Measurements from ENCODE around the gene STXBP6. TPM values are rescaled to one million over a fixed set of nuclear protein-coding genes. Genes with fewer than 3 reads are reported as not detected.
"Not testable (repeated sequence)": the region's sequence is repeated elsewhere in the genome, so short reads cannot be mapped to it uniquely, and the experiment has no call there.

The STXBP6 gene
- total RNA-seq, 4 donors from 2014 or later = 2.6 to 5.5 (median 4.4) TPM

DNA sequence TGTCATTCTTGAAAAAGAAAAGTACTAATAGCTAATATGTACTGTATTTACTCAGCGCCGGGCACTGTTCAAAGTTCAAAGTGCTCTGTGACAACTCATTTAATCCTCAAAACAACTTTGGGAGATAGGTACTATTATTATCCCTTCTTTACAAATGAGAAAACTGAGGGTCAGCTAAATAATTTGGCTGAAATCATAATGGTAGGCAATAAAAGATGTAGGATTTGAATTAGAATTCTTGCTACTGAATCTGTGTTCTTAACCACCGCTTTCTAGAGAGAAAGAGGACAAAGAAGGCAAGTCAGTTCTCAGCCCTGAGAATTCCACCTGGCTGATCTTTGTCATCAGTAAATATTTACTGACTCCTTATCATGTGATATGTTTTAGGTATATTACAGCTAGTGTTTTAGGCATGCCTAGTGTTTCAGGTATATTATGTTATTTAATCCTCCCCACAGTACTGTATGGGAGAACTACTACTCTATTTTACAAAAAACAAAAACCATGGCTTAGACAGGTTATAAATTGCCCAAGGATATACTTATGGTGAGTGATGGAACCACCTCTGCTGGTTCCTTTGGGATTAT lies 210.2 kb downstream of the STXBP6 start:
- TF ChIP-seq, protein P1, sequence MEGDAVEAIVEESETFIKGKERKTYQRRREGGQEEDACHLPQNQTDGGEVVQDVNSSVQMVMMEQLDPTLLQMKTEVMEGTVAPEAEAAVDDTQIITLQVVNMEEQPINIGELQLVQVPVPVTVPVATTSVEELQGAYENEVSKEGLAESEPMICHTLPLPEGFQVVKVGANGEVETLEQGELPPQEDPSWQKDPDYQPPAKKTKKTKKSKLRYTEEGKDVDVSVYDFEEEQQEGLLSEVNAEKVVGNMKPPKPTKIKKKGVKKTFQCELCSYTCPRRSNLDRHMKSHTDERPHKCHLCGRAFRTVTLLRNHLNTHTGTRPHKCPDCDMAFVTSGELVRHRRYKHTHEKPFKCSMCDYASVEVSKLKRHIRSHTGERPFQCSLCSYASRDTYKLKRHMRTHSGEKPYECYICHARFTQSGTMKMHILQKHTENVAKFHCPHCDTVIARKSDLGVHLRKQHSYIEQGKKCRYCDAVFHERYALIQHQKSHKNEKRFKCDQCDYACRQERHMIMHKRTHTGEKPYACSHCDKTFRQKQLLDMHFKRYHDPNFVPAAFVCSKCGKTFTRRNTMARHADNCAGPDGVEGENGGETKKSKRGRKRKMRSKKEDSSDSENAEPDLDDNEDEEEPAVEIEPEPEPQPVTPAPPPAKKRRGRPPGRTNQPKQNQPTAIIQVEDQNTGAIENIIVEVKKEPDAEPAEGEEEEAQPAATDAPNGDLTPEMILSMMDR (IDR thresholded peaks at IDR 0.05 in 4 of 5, conservative IDR thresholded peaks at IDR 0.05 in 1 of 5) = no peak
- no peak for TF ChIP-seq POLR2A (IDR thresholded peaks at IDR 0.05)
- H3K4me1 ChIP-seq = no peaks in the 10 kb centered on the region
- no peaks in the 10 kb centered on the region for H3K9me3 ChIP-seq
- H3K27ac ChIP-seq = peak overlapping the region in 1 of 4 donors; percentile 47
- intact Hi-C loops (cut with DNase I; ENCODE audit: low total_unique reads) = no loop called here
- ATAC-seq (no peak), DNase-seq (no peak)
- in situ Hi-C loops (cut with MboI; ENCODE audit: low sequenced_read_pairs in 4 of 4) = no loop called here
- no peaks in the 10 kb centered on the region for H3K27me3 ChIP-seq
- H3K36me3 ChIP-seq = no peaks in the 10 kb centered on the region
- H3K4me3 ChIP-seq = no peak overlapping the region

DNA sequence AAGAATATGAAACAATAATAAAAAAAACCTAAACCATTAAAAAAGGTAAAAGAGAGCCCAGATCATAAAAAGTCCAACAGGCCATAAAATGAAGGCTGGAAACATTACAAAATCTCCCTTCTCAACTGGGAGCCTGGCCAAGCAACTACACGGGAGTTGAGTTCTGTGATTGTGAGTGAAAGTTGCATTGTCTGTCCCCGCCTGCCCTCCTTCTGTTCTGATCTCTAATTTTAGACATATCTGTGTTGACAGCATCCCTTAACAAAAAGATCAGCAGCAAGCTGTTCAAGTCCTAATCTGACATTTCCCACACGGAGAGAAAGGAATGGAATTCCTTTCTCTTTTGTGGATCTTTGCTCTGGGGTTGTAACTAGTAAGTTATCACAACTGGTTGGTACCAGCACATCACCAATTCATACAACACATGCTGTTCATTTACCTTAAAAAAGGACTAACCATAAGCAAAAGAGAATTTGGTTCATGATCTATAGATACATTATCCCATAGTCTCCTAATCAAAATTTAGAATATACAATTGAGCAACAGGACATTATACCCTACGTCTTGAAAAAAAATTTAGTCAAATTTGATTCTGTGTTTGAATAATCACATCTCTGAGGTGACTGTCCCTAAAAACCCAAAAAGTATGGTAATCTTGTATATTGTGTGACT lies 210.9 kb downstream of the STXBP6 start:
- H3K36me3 ChIP-seq = no peaks in the 10 kb centered on the region
- TF ChIP-seq, protein P1 (IDR thresholded peaks at IDR 0.05 in 4 of 5, conservative IDR thresholded peaks at IDR 0.05 in 1 of 5) = no peak
- TF ChIP-seq POLR2A (IDR thresholded peaks at IDR 0.05) = no peak
- peak in 1 of 2 donors; percentile 56 for ATAC-seq
- in situ Hi-C loops (cut with MboI; ENCODE audit: low sequenced_read_pairs in 4 of 4) = no loop called here
- intact Hi-C loops (cut with DNase I; ENCODE audit: low total_unique reads) = no loop called here
- H3K27ac ChIP-seq = peak overlapping the region in 3 of 4 donors; percentile 2 to 47 (median 18)
- no peak for DNase-seq
- no peaks in the 10 kb centered on the region for H3K4me1 ChIP-seq
- H3K27me3 ChIP-seq = no peaks in the 10 kb centered on the region
- no peak overlapping the region for H3K4me3 ChIP-seq
- no peaks in the 10 kb centered on the region for H3K9me3 ChIP-seq

DNA sequence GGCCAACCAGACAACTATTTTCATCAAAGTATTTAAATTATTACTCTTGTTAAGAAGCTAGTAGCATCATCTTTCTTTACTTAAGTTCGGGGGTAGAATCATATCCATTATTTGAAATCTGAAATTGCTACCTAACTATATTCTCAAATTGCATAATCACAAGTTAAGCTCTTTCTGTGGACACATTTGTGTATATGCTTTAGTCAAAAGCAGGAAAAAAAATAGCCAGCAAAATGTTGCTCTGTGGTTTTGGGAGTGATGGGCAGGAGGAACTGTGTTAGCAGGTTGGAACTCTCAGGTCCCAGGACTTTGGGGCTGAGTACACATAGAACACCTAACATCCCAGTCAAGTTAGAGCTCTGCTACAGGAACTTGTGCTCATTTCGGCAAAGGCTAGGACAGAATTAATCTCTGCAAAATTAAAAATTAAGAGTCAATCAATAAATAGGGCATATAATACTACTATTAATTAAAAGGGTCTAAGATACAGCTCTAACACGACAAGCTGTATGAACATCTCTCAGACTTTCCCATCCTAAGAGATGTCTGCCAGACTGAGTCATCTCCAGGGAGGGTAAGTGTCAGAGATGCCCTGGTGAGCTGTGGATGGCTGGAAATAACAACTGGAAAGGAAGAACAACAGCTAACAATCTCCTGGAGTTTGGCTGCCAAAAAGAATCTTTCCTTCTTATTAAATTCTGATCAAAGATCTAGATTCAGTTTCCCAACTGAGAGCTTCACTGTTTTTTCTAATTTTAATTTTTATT lies 212.5 kb downstream of the STXBP6 start:
- no peak for TF ChIP-seq POLR2A (IDR thresholded peaks at IDR 0.05)
- TF ChIP-seq, protein P1 (IDR thresholded peaks at IDR 0.05 in 4 of 5, conservative IDR thresholded peaks at IDR 0.05 in 1 of 5) = no peak

DNA sequence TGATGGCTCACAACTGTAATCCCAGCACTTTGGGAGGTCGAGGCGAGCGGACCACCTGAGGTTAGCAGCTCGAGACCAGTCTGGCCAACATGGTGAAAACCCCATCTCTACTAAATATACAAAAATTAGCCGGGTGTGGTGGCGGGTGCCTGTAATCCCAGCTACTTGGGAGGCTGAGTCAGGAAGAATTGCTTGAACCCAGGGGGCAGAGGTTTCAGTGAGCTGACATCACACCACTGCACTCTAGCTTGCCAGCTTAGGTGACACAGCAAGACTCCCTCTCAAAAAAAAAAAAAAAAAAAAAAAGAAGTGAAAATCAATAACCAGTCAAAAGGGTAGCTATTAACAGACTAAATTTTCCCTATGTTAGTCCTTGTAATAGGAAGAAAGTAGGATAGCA lies 213.6 kb downstream of the STXBP6 start:
- H3K4me3 ChIP-seq; H3K9me3 ChIP-seq; H3K36me3 ChIP-seq; ATAC-seq; H3K4me1 ChIP-seq; in situ Hi-C loops (cut with MboI; ENCODE audit: low sequenced_read_pairs in 4 of 4); H3K27me3 ChIP-seq; DNase-seq; H3K27ac ChIP-seq; intact Hi-C loops (cut with DNase I; ENCODE audit: low total_unique reads): not testable (repeated sequence)

More for the DNA sequence above, 212.5 kb downstream of the STXBP6 start:
- Histone ChIP-seq H3K27me3 (no peaks in the 10 kb centered on the region), H3K9me3 (no peaks in the 10 kb centered on the region), H3K27ac (no peak overlapping the region), H3K4me3 (no peak overlapping the region), H3K4me1 (no peaks in the 10 kb centered on the region), H3K36me3 (no peaks in the 10 kb centered on the region)
- intact Hi-C loops (cut with DNase I; ENCODE audit: low total_unique reads) (no loop called here), in situ Hi-C loops (cut with MboI; ENCODE audit: low sequenced_read_pairs in 4 of 4) (no loop called here)
- DNase-seq (no peak), ATAC-seq (no peak)

DNA sequence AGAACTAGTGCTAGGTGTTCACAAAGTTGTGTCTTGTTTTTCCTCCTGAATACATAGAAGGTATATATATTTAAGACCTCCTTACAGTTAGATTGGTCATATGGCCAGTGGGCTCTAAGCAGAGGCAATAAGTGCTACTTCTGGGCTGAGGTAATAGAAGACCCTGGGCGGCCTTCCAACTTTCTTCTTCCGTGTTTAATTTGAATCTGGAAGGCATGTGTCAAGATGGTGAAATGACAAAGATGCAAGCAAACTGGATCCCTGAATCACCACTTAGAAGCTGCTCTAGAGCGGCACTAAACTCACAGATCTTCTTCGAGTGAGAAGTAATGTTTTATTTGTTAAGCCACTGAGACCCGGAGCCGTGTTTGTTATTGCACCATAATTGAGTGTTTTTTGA lies 215.0 kb downstream of the STXBP6 start:
- no peak for ATAC-seq

More for the DNA sequence above, 215.0 kb downstream of the STXBP6 start:
- in situ Hi-C loops (cut with MboI; ENCODE audit: low sequenced_read_pairs in 4 of 4) = no loop called here
- TF ChIP-seq, protein P1 (IDR thresholded peaks at IDR 0.05 in 4 of 5, conservative IDR thresholded peaks at IDR 0.05 in 1 of 5) = no peak
- TF ChIP-seq POLR2A (IDR thresholded peaks at IDR 0.05) = no peak
- intact Hi-C loops (cut with DNase I; ENCODE audit: low total_unique reads) = no loop called here
- Histone ChIP-seq H3K36me3 (no peaks in the 10 kb centered on the region), H3K9me3 (no peaks in the 10 kb centered on the region), H3K27ac (no peak overlapping the region), H3K4me3 (no peak overlapping the region), H3K4me1 (no peaks in the 10 kb centered on the region), H3K27me3 (no peaks in the 10 kb centered on the region)
- DNase-seq = no peak
